Stimulated activated CD8-positive, alpha-beta memory T cell treated with anti-CD3 and anti-CD28 coated beads, Interleukin-12 subunit alpha, Interleukin-12 subunit beta, amount 100 ng/mL, for 24 hours (primary cell): ENCODE results near the gene CDK10.

Experiments
- DNase-seq: peaks from one replicate; pipeline ENCODE4 v3.0.0-alpha.2; 2020; ENCODE audit errors: extremely low read depth

The CDK10 gene

DNA sequence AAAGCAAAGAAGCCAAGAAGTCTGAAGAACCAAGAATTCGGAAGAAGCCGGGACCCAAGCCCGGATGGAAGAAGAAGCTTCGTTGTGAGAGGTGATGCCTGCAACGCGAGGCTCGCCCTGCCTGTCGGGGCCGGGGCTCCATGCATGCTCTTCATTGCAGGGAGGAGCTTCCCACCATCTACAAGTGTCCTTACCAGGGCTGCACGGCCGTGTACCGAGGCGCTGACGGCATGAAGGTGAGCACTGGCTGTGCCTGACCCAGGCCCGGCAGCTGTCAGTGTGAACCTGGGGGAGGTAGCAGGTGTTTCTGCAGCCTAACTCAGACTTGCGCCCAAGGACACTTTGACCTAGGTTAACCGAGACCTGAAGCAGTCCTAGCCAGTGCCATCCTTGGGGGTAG lies 46.8 kb downstream of the CDK10 start:
- no peak for DNase-seq

DNA sequence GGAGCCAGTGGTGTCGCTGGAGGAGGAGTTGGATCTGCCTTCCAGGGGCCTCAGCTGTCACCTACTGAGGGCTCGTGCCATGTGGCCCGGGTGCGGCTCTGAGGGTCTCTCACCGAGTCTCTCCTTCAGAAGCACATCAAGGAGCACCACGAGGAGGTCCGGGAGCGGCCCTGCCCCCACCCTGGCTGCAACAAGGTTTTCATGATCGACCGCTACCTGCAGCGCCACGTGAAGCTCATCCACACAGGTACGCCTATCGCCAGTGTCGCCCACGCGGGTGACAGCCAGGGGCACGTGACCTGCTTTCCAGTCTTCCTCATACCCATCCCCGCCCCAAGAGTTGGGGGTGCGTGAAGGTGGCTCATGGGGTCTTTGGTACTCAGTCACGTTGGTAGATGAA lies 47.3 kb downstream of the CDK10 start:
- no peak for DNase-seq

DNA sequence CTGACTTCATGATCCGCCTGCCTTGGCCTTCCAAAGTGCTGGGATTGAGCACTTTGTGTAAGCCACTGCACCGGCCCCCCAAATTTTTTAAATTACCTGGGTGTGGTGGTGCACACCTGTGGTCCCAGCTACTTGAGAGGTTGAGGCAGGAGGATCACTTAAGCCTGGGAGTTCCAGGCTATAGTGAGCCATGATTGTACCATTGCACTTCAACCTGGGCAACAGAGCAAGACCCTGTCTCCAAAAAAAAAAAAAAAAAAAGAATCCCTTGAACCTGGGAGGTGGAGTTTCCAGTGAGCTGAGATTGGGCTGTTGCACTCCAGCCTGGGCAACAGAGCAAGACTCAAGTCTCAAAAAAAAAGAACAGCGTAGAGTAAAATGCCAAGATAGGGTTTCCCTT lies 50.1 kb downstream of the CDK10 start:
- DNase-seq, result no peak

DNA sequence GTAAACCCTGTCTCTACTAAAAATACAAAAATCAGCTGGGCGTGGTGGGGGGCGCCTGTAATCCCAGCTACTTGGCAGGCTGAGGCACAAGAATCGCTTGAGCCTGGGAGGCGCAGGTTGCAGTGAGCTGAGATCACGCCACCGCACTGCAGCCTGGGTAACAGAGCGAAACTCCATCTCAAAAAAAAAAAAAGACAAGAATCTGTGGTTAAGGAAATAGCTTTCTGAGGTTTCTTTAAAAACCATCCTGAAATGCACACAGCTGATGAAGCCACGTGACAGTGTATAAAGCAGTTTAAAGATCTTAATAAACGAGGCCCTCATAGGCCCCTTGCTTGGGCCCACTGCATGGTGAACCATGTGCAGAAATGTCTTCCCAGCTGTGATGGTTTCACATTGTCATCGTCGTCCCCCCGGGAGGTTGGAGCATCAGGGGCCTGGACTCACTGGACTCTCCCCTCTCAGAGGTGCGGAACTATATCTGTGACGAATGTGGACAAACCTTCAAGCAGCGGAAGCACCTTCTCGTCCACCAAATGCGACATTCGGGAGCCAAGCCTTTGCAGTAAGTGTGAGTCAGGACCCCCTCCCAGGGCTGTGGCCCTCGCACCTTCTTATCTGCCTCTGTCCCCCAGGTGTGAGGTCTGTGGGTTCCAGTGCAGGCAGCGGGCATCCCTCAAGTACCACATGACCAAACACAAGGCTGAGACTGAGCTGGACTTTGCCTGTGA lies 51.0 kb downstream of the CDK10 start:
- DNase-seq, result no peak

DNA sequence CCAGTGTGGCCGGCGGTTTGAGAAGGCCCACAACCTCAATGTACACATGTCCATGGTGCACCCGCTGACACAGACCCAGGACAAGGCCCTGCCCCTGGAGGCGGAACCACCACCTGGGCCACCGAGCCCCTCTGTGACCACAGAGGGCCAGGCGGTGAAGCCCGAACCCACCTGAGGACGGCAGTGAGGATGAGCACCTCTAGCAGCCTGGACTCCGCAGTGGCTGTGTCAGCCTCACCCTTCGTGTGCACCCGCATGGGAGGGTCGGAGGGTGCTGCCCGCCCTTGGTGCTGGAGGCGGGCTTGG lies 51.5 kb downstream of the CDK10 start:
- no peak for DNase-seq

DNA sequence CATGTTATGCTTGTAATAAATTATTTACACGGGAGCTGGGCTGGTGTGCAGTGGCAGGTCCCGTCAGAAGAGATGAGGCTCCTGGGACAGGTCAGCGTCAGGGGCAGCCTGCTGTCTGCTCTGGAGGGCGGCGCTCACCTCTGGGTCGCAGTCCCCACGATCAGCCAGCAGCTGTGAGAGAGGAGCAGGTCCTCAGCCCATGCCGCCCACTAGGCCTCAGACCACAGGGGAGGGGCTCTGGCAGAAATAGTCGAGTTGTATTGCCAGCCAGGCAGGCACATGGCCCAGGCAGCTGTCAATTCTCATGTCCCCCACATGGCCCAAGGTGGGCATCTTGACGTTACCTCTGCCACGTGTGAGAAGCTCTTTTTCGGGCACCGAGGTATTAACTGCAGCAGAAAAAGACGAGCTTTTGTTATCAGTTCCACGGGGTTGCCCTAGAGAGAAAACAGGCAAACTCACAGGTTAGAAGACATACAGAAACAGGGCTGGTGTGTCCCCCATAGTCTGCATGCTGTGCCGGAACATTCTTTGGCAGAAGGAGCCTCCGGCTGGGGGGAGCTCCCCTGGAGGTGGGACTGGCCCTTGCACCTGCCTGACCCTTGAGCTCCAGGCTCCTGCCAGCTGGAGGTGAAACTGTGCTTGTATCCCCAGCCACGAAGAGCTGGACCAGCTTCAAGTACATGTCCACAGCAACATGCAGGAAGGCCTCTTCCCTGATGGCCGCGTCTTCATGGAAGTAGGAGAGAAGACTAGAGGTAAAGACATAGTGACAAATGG lies 52.2 kb downstream of the CDK10 start:
- DNase-seq, result no peak

DNA sequence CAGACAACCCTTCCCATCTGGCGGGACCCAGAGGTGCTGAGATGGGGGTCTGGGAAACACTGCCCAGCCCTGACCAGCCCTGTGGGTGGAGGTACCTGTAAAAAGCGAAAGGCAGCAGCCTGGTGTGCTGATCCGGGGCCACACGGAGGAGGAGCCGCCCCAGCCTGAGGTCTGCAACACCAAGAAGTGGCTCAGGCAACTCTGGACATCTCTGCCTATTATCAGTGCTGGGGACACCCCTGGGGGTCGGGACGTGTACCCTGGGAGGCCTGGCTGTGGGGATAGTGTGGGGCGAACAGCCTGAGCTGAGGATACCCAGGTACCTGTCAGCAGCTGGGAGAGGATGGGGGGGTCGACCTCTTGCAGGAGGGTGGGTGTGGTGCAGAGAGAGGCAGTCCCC lies 52.9 kb downstream of the CDK10 start:
- no peak for DNase-seq

DNA sequence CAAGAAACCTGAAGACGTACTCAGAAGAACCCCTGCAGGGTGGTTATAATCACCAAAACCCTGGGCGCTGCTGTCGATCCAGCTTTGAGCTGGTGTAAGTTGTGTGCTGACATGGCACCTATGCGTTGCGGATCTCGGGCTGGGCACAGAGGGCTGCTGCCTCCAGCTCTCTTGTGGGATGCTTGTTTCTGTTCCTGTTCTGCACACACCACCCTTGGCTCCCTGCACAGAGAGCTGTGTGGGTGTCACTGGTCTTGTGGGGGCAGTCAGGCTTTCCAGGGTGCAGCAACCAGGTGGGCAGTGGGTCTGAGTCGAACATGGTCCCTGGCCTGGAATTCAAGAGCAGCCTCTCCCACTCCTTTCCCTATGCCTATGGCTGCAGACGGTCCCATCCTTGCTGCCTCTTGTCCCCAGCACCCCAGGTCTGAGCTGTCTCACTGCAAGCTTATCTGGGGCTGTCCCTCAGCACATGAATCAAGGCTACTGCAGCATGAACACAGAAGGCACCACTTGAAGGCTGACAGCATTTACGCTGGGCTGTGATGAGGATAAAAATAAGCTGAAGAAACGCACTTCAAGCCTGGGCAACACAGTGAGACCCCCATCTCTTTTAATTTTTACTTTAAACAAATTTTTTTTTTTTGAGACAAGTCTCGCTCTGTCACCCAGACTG lies 55.0 kb downstream of the CDK10 start:
- DNase-seq, result no peak

DNA sequence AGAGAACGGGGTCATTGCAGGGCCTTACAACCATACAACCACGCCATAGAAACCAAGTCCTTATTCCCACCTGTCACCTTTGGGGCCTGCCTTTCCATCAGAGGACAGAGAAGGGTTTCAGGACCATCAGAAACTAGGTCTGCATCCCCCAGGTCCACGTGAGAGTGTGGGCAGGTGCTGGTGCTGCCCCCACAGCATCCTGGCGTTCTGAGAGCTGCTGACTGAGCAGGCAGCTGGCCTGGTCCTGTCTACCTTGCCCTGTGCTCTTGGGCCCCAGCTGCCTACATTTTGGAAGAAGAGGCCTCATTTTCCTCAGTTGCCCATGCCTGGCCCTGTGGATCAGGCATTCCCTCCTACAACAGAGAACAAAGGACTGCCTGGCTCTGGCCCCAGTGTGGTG lies 56.5 kb downstream of the CDK10 start:
- no peak for DNase-seq

DNA sequence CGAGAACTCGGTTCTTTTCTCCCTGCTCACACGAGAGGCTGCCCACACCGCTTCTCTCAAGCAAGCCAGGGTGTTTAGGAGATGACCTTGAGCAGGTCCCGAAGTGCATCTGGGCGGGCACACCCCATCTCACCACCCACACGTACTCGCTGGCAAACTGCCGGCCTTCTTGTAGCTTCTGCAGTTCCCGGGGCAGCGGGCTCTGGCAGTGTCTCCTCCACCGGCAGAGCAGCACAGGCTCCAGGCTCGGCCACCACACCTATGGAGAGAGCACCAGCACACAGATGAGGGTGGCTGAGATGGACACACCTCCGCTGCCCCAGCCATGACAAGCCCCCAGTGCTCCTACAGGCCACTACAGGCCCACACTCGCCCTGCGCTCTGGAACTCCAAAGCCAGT lies 58.3 kb downstream of the CDK10 start:
- no peak for DNase-seq
